GM21381 (cell line): ENCODE results near the gene TNNI3.
"Not testable (repeated sequence)": the region's sequence is repeated elsewhere in the genome, so short reads cannot be mapped to it uniquely, and the experiment has no call there.

Source experiments
- ATAC-seq: cut with Tn5 transposase; IDR thresholded peaks from one replicate; pipeline ENCODE4 v1.9.1; 2021; ENCODE audit warnings: mild to moderate bottlenecking, moderate library complexity; ENCODE audit not compliant: unreplicated experiment

TNNI3 gene

GRCh38 chr19:55114566-55115145 is 42.9 kb downstream of the TNNI3 start:
- ATAC-seq = no peak

DNA sequence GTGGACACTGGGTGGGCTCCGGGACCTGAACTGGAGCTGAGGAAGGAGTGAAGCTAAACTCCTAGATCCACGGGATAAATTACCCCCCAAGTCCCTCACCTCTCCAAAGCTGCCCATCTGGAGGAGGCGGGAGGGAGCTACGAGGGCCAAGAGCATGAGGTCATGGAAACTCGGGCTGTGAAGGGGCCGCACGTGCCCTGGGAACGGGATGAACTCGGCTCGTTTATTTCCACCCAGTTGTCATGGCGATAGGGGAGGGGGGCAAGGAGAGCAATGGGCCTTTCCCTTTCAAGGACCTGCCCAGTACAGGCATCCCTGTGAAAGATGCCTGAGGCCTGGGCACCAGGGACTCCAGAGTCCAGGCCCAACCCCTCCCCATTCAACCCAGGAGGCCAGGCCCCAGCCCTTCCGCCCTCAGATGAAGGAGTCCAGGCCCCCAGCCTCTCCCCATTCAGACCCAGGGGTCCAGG is 43.9 kb downstream of the TNNI3 start:
- no peak for ATAC-seq

GRCh38 chr19:55112777-55113569 is 44.6 kb downstream of the TNNI3 start:
- ATAC-seq = no peak

DNA sequence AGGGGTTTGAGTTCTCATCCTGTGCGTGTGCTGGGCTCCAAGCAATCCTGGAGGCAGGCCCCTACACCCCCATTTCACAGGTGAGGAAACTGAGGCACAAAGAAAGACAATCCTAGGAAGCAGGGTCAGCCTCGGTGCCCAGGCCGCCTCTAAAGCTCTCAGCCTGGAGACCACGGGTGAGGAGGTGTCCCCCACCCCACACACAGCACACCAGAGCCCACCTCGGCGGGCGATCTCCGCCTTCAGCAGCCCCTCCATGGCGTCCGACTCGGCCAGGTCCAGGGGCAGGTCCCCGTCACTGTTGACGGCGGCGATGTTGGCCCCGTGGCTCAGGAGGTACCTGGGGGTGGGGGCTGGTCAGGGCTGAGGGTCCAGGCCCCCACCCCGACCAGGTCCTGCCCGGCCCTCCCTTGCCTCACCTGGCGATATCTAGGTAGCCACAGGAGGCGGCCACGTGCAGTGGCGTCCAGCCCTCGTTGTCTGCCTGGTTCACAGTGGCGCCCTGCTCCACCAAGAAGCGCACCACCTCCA is 45.2 kb downstream of the TNNI3 start:
- no peak for ATAC-seq

GRCh38 chr19:55111238-55111831 is 46.2 kb downstream of the TNNI3 start:
- ATAC-seq = no peak

GRCh38 chr19:55109527-55110291 is 47.8 kb downstream of the TNNI3 start:
- ATAC-seq = no peak

DNA sequence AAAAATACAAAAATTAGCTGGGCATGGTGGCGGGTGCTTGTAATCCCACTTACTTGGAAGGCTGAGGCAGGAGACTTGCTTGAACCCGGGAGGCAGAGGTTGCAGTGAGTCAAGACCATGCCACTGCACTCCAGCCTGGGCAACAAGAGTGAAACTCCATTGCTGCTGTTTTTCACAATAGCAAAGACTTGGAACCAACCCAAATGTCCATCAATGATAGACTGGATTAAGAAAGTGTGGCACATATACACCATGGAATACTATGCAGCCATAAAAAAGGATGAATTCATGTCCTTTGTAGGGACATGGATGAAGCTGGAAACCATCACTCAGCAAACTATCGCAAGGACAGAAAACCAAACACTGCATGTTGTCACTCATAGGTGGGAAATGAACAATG is 50.3 kb downstream of the TNNI3 start:
- not testable (repeated sequence) for ATAC-seq

DNA sequence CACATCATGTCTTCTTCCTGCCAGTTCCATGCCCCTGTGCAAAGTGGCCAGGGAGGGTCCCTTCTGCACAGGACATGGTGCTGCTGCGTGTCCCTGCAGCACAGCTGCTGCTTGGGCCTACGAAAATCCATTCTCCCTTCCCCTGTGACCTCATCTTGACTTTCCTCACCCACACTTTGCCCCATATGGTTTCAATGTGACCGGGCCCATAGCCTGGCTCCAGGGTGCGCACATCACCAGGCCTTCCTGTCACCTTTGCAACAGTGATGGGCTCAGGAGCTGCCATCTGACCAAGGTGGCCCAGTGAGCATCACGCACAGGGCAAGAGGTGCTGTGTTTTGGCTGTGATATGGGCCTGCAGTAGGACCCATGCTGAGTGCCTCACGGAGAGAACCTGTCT is 50.9 kb downstream of the TNNI3 start:
- no peak for ATAC-seq

DNA sequence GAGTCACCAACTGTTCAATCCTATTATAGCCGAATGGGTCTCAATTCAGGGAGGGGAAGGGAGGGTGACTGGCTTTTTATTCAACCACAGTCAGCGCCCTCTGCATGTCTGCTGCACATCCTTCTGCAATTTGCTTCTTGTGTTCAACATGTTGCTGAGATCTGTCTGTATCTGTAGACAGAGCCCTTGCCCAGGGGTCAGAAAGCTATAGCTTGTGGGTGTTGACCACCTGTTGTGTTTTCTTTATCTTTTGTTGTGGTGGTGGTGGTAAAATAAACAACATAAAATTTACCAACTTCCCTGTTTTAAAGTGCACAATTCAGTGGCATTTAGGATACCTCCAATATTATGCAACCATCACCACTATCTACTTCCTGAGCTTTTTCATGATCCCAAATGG is 52.3 kb downstream of the TNNI3 start:
- ATAC-seq = no peak

DNA sequence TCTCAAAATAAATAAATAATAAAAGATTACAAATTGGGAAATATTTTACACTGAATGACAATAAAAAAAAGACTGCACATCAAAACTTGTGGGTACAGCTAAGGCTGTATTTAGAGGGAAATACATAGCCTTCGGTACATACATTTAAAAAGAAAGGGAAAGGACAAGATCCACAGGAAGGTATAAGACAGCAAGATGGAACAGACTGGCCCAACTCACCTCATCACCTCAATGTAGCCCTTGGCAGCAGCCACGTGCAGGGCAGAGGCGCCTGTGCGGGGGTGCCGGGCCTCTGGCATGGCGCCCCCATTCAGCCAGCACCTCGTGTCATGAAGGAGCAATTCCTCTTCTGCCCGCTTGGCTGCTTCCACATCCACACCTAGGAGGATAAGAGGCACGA is 54.3 kb downstream of the TNNI3 start:
- ATAC-seq = no peak
